HEK293 (cell line): ENCODE data around the gene SBF2.

Source experiments
- CTCF ChIA-PET: fragments of 350-600 bp; formaldehyde crosslinking; extraction: SDS; loops from one replicate; lab custom pipeline; 2021; ENCODE audit warnings: antibody characterized with exemption; lab: Yijun Ruan, JAX
- POLR2A ChIA-PET: fragments of 300-600 bp; formaldehyde crosslinking; extraction: SDS; loops from one replicate; lab custom pipeline; 2020; ENCODE audit warnings: antibody characterized with exemption, inconsistent platforms; lab: Yijun Ruan, JAX
- H3K27ac ChIP-seq: fragments of 200-500 bp; sonication (Bioruptor generic); 2 replicates; pipeline ENCODE4 v1.5.1; 2014; ENCODE audit warnings: low read depth, low read length, control low read depth, inconsistent platforms; ENCODE audit errors: extremely low read depth
- H3K36me3 ChIP-seq, 2 experiments: fragments of 200-500 bp in 1 of 2; sonication (Bioruptor generic) in 1 of 2; 1 replicate in 1 of 2; 2 replicates in 1 of 2; pipeline ENCODE4 v1.5.1; 2014 to 2017; ENCODE audit warnings: inconsistent platforms in 2 of 2, low read length in 2 of 2; ENCODE audit not compliant: control insufficient read depth in 2 of 2, insufficient read depth in 1 of 2
- H3K4me1 ChIP-seq: fragments of 200-500 bp; sonication (Bioruptor generic); 2 replicates; pipeline ENCODE4 v1.5.1; 2014; ENCODE audit warnings: mild to moderate bottlenecking, low read length, inconsistent platforms; ENCODE audit not compliant: control insufficient read depth, insufficient read depth
- H3K4me3 ChIP-seq: 2 replicates; pipeline ENCODE4 v1.5.1; 2011; ENCODE audit warnings: low read depth, mild to moderate bottlenecking, control low read depth, low read length, moderate library complexity
- H3K9me3 ChIP-seq: fragments of 200-500 bp; sonication (Bioruptor generic); 2 replicates; pipeline ENCODE4 v1.5.1; 2014; ENCODE audit warnings: low read depth, low read length, inconsistent platforms; ENCODE audit not compliant: control insufficient read depth, insufficient read depth
- GFI1B ChIP-seq: fragments of 450-650 bp; formaldehyde crosslinking; IDR thresholded peaks from 2 replicates; pipeline ENCODE4 v1.5.1; 2016; ENCODE audit warnings: missing biosample characterization, missing genetic modification characterization
- GLI2 ChIP-seq: fragments of 450-650 bp; formaldehyde crosslinking; IDR thresholded peaks from 2 replicates; pipeline ENCODE4; 2017; ENCODE audit warnings: missing biosample characterization, missing genetic modification characterization, low read depth, borderline replicate concordance
- GLIS2 ChIP-seq: fragments of 450-650 bp; formaldehyde crosslinking; IDR thresholded peaks from 2 replicates; pipeline ENCODE4 v1.5.1; 2016; ENCODE audit warnings: missing biosample characterization, missing genetic modification characterization
- OVOL3 ChIP-seq: fragments of 450-650 bp; formaldehyde crosslinking; IDR thresholded peaks from 2 replicates; pipeline ENCODE4 v1.5.1; 2016; ENCODE audit warnings: missing biosample characterization, missing genetic modification characterization
- SALL2 ChIP-seq: fragments of 450-650 bp; formaldehyde crosslinking; IDR thresholded peaks from 2 replicates; pipeline ENCODE4 v1.5.0; 2017; ENCODE audit warnings: missing biosample characterization, mild to moderate bottlenecking, missing genetic modification characterization, borderline replicate concordance
- YY1 ChIP-seq: fragments of 450-650 bp; formaldehyde crosslinking; IDR thresholded peaks from 2 replicates; pipeline ENCODE4 v1.5.1; 2018; ENCODE audit warnings: missing biosample characterization, missing genetic modification characterization
- ZBTB17 ChIP-seq: fragments of 450-650 bp; formaldehyde crosslinking; IDR thresholded peaks from 2 replicates; pipeline ENCODE4 v1.5.1; 2016; ENCODE audit warnings: missing biosample characterization, missing genetic modification characterization
- ZBTB21 ChIP-seq: fragments of 450-650 bp; formaldehyde crosslinking; IDR thresholded peaks from 2 replicates; pipeline ENCODE4 v1.5.1; 2017; ENCODE audit warnings: missing biosample characterization, missing genetic modification characterization
- ZBTB48 ChIP-seq: fragments of 450-650 bp; formaldehyde crosslinking; IDR thresholded peaks from 2 replicates; pipeline ENCODE4 v1.5.1; 2016; ENCODE audit warnings: missing biosample characterization, missing genetic modification characterization
- ZBTB7A ChIP-seq: fragments of 450-650 bp; formaldehyde crosslinking; IDR thresholded peaks from 2 replicates; pipeline ENCODE4 v1.5.1; 2016; ENCODE audit warnings: low read depth, missing biosample characterization, missing genetic modification characterization
- ZNF10 ChIP-seq: fragments of 450-650 bp; formaldehyde crosslinking; IDR thresholded peaks from 2 replicates; pipeline ENCODE4 v1.5.1; 2017; ENCODE audit warnings: missing biosample characterization, missing genetic modification characterization
- ZNF155 ChIP-seq: fragments of 450-650 bp; formaldehyde crosslinking; IDR thresholded peaks from 2 replicates; pipeline ENCODE4 v1.5.1; 2016; ENCODE audit warnings: missing biosample characterization, missing genetic modification characterization
- ZNF169 ChIP-seq: fragments of 450-650 bp; formaldehyde crosslinking; IDR thresholded peaks from 2 replicates; pipeline ENCODE4 v1.5.1; 2016; ENCODE audit warnings: missing biosample characterization, missing genetic modification characterization
- ZNF221 ChIP-seq: fragments of 450-650 bp; formaldehyde crosslinking; IDR thresholded peaks from 2 replicates; pipeline ENCODE4 v1.5.1; 2017; ENCODE audit warnings: missing biosample characterization, missing genetic modification characterization, borderline replicate concordance
- ZNF23 ChIP-seq: fragments of 450-650 bp; formaldehyde crosslinking; IDR thresholded peaks from 2 replicates; pipeline ENCODE4 v1.5.1; 2016; ENCODE audit warnings: missing biosample characterization, missing genetic modification characterization, borderline replicate concordance
- ZNF24 ChIP-seq: fragments of 450-650 bp; formaldehyde crosslinking; IDR thresholded peaks from 2 replicates; pipeline ENCODE4 v1.5.1; 2016; ENCODE audit warnings: missing biosample characterization, missing genetic modification characterization
- ZNF274 ChIP-seq, 2 experiments: fragments of 200-500 bp in 1 of 2; fragments of 450-650 bp in 1 of 2; sonication (Bioruptor generic) in 1 of 2; formaldehyde crosslinking in 1 of 2; IDR thresholded peaks; 2 replicates each; pipeline versions ENCODE4 v1.5.1 to v1.6.1; 2014 to 2016; ENCODE audit warnings: borderline replicate concordance in 1 of 2, inconsistent platforms in 1 of 2, low read length in 1 of 2, missing biosample characterization in 1 of 2, missing genetic modification characterization in 1 of 2
- ZNF37A ChIP-seq: fragments of 450-650 bp; IDR thresholded peaks from 2 replicates; pipeline ENCODE4 v1.5.1; 2018; ENCODE audit warnings: missing biosample characterization, missing genetic modification characterization
- ZNF548 ChIP-seq: fragments of 450-650 bp; formaldehyde crosslinking; IDR thresholded peaks from 2 replicates; pipeline ENCODE4 v1.5.1; 2016; ENCODE audit warnings: missing biosample characterization, missing genetic modification characterization
- ZNF624 ChIP-seq: fragments of 450-650 bp; formaldehyde crosslinking; IDR thresholded peaks from 2 replicates; pipeline ENCODE4 v1.5.1; 2017; ENCODE audit warnings: missing biosample characterization, missing genetic modification characterization
- ZNF629 ChIP-seq: fragments of 450-650 bp; formaldehyde crosslinking; IDR thresholded peaks from 2 replicates; pipeline ENCODE4 v1.5.1; 2017; ENCODE audit warnings: missing biosample characterization, missing genetic modification characterization
- ZNF830 ChIP-seq: fragments of 450-650 bp; IDR thresholded peaks from 2 replicates; pipeline ENCODE4 v1.5.0; 2018; ENCODE audit warnings: missing biosample characterization, missing genetic modification characterization, low read depth, mild to moderate bottlenecking, moderate library complexity
- ZNF837 ChIP-seq: fragments of 450-650 bp; formaldehyde crosslinking; IDR thresholded peaks from 2 replicates; pipeline ENCODE4 v1.5.1; 2016; ENCODE audit warnings: missing biosample characterization, missing genetic modification characterization
- TF ChIP-seq, protein P1 (sequence below): fragments of 450-650 bp; formaldehyde crosslinking; optimal IDR thresholded peaks from 2 replicates; pipeline ENCODE3; 2016; ENCODE audit warnings: missing biosample characterization, mild to moderate bottlenecking, missing genetic modification characterization
- TF ChIP-seq, protein P2 (sequence below): fragments of 450-650 bp; formaldehyde crosslinking; IDR thresholded peaks from 2 replicates; pipeline ENCODE4 v1.5.1; 2016; ENCODE audit warnings: missing biosample characterization, missing genetic modification characterization
- TF ChIP-seq, protein P3 (sequence below): fragments of 450-650 bp; formaldehyde crosslinking; IDR thresholded peaks from 2 replicates; pipeline ENCODE4 v1.5.1; 2016; ENCODE audit warnings: missing biosample characterization, missing genetic modification characterization
- TF ChIP-seq, protein P4 (sequence below): fragments of 450-650 bp; formaldehyde crosslinking; IDR thresholded peaks from 2 replicates; pipeline ENCODE4 v1.5.1; 2017; ENCODE audit warnings: missing biosample characterization, missing genetic modification characterization
- TF ChIP-seq, protein P5 (sequence below): fragments of 450-650 bp; formaldehyde crosslinking; IDR thresholded peaks from 2 replicates; pipeline ENCODE4 v1.5.1; 2016; ENCODE audit warnings: missing biosample characterization, missing genetic modification characterization, borderline replicate concordance

SBF2 gene

DNA sequence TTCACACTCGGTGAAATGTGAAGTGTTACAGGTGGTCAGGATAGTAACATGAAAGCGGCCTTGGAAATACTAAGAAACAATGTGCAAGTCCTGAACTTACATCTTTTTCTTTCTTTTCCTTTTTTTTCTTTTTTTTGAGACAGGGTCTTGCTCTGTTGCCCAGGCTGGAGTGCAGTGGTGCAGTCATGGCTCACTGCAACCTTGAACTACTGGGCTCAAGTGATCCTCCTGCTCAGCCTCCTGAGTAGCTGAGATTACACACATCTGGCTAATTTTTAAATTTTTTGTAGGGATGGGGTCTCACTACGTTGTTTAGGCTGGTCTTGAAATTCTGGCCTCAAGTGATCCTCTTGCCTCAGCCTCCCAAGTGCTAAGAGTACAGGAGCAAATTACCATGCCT lies 377.5 kb downstream of the SBF2 start:
- H3K27ac ChIP-seq: no peak overlapping the region
- no peaks in the 10 kb centered on the region for H3K36me3 ChIP-seq
- TF ChIP-seq, protein P1, sequence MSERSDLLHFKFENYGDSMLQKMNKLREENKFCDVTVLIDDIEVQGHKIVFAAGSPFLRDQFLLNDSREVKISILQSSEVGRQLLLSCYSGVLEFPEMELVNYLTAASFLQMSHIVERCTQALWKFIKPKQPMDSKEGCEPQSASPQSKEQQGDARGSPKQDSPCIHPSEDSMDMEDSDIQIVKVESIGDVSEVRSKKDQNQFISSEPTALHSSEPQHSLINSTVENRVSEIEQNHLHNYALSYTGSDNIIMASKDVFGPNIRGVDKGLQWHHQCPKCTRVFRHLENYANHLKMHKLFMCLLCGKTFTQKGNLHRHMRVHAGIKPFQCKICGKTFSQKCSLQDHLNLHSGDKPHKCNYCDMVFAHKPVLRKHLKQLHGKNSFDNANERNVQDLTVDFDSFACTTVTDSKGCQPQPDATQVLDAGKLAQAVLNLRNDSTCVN (tag by site-specific recombination): no peak
- TF ChIP-seq ZNF24 (tag by site-specific recombination) (no peak), ZBTB17 (no peak), GFI1B (tag by site-specific recombination) (no peak), YY1 (tag by site-specific recombination) (no peak), ZNF629 (tag by site-specific recombination) (no peak), ZNF169 (no peak), ZBTB48 (no peak), ZNF221 (tag by site-specific recombination) (no peak), ZNF837 (tag by site-specific recombination) (no peak), GLI2 (tag by site-specific recombination) (no peak), ZBTB21 (tag by site-specific recombination) (no peak), ZNF624 (tag by site-specific recombination) (no peak), OVOL3 (no peak), SALL2 (no peak), ZNF23 (tag by site-specific recombination) (no peak)
- TF ChIP-seq, protein P2, sequence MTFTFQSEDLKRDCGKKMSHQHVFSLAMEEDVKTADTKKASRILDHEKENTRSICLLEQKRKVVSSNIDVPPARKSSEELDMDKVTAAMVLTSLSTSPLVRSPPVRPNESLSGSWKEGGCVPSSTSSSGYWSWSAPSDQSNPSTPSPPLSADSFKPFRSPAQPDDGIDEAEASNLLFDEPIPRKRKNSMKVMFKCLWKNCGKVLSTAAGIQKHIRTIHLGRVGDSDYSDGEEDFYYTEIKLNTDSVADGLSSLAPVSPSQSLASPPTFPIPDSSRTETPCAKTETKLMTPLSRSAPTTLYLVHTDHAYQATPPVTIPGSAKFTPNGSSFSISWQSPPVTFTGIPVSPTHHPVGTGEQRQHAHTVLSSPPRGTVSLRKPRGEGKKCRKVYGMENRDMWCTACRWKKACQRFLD (tag by site-specific recombination): no peak
- CTCF ChIA-PET: no interaction called here
- H3K4me1 ChIP-seq: no peaks in the 10 kb centered on the region
- H3K9me3 ChIP-seq: no peaks in the 10 kb centered on the region
- H3K4me3 ChIP-seq: no peak overlapping the region
- POLR2A ChIA-PET: no interaction called here

DNA sequence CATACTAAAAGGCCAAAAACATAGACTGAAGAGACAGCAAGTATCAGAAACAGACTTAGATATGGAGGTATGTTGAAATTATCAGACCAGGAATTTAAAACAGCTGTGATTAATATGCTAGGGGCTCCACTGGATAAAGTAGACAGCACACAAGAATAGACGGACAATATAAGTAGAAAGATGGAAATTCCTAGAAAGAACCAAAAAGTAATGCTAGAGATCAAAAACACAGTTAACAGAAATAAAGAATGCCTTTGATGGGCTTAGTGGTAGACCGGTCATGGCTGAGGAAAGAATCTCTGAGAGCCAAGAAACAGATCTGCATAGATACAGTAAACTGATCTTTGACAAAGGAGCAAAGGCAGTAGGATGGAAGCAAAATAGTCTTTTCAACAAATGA lies 380.0 kb downstream of the SBF2 start:
- H3K27ac ChIP-seq: no peak overlapping the region
- no peak overlapping the region for H3K4me3 ChIP-seq
- TF ChIP-seq, protein P3, sequence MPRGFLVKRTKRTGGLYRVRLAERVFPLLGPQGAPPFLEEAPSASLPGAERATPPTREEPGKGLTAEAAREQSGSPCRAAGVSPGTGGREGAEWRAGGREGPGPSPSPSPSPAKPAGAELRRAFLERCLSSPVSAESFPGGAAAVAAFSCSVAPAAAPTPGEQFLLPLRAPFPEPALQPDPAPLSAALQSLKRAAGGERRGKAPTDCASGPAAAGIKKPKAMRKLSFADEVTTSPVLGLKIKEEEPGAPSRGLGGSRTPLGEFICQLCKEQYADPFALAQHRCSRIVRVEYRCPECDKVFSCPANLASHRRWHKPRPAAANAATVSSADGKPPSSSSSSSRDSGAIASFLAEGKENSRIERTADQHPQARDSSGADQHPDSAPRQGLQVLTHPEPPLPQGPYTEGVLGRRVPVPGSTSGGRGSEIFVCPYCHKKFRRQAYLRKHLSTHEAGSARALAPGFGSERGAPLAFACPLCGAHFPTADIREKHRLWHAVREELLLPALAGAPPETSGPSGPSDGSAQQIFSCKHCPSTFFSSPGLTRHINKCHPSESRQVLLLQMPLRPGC (tag by site-specific recombination): no peak
- TF ChIP-seq ZNF548 (tag by site-specific recombination): no peak
- TF ChIP-seq ZNF274 (IDR thresholded peaks at IDR 0.05; ENCODE audit: low read length): no peak
- TF ChIP-seq ZNF274 (tag by site-specific recombination; IDR thresholded peaks at IDR 0.05; ENCODE audit: borderline replicate concordance): no peak
- no peak for TF ChIP-seq ZNF10
- TF ChIP-seq ZBTB7A: no peak
- TF ChIP-seq ZNF37A (tag by site-specific recombination): no peak
- no peak for TF ChIP-seq GLIS2
- TF ChIP-seq, protein P4, sequence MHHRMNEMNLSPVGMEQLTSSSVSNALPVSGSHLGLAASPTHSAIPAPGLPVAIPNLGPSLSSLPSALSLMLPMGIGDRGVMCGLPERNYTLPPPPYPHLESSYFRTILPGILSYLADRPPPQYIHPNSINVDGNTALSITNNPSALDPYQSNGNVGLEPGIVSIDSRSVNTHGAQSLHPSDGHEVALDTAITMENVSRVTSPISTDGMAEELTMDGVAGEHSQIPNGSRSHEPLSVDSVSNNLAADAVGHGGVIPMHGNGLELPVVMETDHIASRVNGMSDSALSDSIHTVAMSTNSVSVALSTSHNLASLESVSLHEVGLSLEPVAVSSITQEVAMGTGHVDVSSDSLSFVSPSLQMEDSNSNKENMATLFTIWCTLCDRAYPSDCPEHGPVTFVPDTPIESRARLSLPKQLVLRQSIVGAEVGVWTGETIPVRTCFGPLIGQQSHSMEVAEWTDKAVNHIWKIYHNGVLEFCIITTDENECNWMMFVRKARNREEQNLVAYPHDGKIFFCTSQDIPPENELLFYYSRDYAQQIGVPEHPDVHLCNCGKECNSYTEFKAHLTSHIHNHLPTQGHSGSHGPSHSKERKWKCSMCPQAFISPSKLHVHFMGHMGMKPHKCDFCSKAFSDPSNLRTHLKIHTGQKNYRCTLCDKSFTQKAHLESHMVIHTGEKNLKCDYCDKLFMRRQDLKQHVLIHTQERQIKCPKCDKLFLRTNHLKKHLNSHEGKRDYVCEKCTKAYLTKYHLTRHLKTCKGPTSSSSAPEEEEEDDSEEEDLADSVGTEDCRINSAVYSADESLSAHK (tag by site-specific recombination): no peak
- TF ChIP-seq OVOL3: no peak
- TF ChIP-seq, protein P5, sequence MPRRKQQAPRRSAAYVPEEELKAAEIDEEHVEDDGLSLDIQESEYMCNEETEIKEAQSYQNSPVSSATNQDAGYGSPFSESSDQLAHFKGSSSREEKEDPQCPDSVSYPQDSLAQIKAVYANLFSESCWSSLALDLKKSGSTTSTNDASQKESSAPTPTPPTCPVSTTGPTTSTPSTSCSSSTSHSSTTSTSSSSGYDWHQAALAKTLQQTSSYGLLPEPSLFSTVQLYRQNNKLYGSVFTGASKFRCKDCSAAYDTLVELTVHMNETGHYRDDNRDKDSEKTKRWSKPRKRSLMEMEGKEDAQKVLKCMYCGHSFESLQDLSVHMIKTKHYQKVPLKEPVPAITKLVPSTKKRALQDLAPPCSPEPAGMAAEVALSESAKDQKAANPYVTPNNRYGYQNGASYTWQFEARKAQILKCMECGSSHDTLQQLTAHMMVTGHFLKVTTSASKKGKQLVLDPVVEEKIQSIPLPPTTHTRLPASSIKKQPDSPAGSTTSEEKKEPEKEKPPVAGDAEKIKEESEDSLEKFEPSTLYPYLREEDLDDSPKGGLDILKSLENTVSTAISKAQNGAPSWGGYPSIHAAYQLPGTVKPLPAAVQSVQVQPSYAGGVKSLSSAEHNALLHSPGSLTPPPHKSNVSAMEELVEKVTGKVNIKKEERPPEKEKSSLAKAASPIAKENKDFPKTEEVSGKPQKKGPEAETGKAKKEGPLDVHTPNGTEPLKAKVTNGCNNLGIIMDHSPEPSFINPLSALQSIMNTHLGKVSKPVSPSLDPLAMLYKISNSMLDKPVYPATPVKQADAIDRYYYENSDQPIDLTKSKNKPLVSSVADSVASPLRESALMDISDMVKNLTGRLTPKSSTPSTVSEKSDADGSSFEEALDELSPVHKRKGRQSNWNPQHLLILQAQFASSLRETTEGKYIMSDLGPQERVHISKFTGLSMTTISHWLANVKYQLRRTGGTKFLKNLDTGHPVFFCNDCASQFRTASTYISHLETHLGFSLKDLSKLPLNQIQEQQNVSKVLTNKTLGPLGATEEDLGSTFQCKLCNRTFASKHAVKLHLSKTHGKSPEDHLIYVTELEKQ (tag by site-specific recombination): no peak
- no peak for TF ChIP-seq ZNF830 (tag by site-specific recombination)
- no peak for TF ChIP-seq ZNF155 (tag by site-specific recombination)
- no peaks in the 10 kb centered on the region for H3K4me1 ChIP-seq
- no peaks in the 10 kb centered on the region for H3K36me3 ChIP-seq
- POLR2A ChIA-PET: no interaction called here
- H3K9me3 ChIP-seq: no peaks in the 10 kb centered on the region
- CTCF ChIA-PET: interaction anchor here (0.7 kb wide), 1 partner anchor 460 kb away, joined by 3 read pairs; no protein-coding TSS in a partner anchor
